ENCODE data around the gene MOG.
A peak's percentile ranks its signal among the peaks of the same experiment; 100 is the strongest.
"Not testable (repeated sequence)": the region's sequence is repeated elsewhere in the genome, so short reads cannot be mapped to it uniquely, and the experiment has no call there.

Gene MOG

DNA sequence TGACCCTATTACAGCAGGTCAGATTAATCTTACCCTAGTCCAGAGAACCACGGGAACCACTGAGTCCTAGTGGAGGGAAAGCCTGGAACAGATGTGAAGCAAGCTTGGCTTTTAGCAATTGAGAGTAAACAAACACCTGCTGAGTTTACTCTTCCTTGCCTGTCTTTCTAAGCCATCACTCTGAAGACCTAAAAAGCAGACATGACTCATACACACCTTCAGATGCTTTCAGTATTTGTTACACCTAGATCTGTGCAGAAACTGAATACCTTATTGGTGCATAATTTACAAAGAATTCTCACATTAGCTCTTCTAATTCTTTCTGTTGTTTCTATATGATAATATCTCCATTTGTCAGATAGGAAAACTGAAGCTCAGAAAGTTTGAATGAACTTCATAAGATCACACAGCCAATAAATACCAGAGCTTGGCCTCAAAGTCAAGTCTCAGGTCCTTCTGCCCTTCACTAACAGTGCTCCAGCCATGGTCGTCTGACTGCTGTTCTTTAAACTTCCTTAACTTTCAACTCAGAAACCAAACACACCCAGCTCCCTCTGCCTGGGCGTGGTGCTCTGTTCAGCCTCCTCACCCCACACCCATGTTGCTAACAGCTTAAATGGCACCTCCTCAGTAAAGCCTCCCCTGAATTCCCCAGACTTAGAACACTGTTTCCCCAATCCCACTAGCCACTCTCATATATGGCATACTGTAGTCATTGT, 15.3 kb upstream of the MOG start:
- no peak for DNase-seq (ENCODE audit: low spot score)

GRCh38 chr6:29647927-29648642, 8.8 kb upstream of the MOG start:
- peak; percentile 56 for DNase-seq (ENCODE audit: low spot score)

GRCh38 chr6:29649701-29650673, 6.9 kb upstream of the MOG start:
- peak; percentile 99 for DNase-seq (ENCODE audit: low spot score)

DNA sequence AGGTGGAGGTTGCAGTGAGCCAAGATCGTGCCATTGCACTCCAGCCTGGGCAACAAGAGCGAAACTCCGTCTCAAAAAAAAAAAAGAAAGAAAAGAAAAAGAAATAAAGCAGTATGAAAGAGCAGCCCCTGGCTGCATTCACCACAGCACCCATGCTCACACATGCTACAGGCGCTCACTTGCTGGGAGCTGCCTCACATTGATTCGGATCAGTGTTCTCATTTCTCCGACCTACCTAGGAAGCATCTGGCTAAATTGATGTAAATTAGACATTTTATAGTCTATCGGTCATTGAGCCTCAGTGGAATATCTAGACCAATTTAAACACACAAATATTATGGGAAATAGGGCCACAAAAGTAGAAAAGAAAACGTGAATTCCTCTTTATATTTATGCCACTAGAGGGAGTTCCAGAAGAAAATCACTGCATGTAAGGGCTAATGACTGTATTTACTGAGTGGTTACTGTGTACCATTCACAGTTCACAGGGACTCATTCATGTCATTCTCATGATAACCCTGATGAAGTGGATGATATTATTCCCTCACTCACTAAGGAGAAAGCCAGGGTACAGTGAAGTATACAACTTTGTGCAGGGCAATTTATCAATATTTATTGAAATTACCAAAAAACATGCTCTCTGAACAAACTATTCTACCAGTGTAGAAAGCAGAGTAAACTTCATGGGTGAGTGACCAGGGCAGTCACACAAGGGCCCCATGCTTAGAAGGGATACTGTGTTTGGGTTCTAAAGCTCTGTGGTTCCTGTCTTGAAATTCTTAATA, 5.3 kb upstream of the MOG start:
- DNase-seq (ENCODE audit: low spot score) = peak; percentile 64

DNA sequence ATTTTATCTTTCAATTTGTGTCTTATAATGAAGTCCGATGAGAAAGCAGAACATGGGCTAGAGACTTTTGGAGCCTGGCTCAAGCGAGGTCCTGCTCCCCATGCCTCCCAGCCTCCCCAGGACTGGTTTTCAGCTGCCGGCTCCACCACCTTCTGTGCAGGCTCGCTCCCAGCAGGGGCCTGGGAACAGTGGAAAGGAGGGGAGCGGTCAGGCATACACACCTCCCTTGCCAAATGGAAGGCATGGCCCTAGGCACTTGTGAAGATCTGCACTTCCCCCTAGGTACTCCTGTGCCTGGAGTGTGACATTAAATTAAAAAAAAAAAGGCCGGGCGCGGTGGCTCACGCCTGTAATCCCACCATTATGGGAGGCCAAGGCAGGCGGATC, 4.7 kb upstream of the MOG start:
- DNase-seq (ENCODE audit: low spot score) = no peak

GRCh38 chr6:29653452-29654038, 3.3 kb upstream of the MOG start:
- peak; percentile 92 for DNase-seq (ENCODE audit: low spot score)

- peak; percentile 54 for DNase-seq (ENCODE audit: low spot score)
These were observed 1.2 kb upstream of the MOG start for GRCh38 chr6:29655658-29656057.

GRCh38 chr6:29656157-29656556, 735 bp upstream of the MOG start:
- DNase-seq (ENCODE audit: low spot score) = peak; percentile 76

- no peak for DNase-seq (ENCODE audit: low spot score)
These were observed 4.2 kb downstream of the MOG start for GRCh38 chr6:29661071-29661470.

DNA sequence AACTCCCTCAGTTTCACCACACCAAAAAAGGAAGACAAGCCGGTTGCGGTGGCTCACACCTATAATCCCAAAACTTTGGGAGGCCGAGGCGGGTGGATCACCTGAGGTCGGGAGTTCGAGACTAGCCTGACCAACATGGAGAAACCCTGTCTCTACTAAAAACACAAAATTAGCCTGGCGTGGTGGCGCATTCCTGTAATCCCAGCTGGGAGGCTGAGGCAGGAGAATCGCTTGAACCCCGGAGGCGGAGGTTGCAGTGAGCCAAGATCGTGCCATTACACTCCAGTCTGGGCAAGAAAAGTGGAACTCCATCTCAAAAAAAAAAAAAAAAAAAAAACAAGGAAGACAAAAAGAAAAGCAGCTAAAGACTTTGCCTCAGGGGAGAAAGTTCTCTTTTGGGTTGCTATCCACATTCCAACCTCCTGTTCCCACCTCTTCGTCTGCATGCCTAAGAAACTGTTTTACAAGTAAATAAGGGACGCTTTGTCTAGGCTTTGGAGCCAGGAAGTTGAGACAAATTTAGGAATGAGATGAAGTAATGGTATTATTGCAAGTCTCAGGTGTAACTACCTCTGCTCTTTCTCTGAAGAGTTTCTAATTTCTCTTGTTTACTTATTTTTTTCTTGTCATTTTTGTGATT, 4.7 kb downstream of the MOG start:
- DNase-seq (ENCODE audit: low spot score) = not testable (repeated sequence)

- DNase-seq (ENCODE audit: low spot score) = no peak
These were observed 6.6 kb downstream of the MOG start for GRCh38 chr6:29663300-29664042.

DNA sequence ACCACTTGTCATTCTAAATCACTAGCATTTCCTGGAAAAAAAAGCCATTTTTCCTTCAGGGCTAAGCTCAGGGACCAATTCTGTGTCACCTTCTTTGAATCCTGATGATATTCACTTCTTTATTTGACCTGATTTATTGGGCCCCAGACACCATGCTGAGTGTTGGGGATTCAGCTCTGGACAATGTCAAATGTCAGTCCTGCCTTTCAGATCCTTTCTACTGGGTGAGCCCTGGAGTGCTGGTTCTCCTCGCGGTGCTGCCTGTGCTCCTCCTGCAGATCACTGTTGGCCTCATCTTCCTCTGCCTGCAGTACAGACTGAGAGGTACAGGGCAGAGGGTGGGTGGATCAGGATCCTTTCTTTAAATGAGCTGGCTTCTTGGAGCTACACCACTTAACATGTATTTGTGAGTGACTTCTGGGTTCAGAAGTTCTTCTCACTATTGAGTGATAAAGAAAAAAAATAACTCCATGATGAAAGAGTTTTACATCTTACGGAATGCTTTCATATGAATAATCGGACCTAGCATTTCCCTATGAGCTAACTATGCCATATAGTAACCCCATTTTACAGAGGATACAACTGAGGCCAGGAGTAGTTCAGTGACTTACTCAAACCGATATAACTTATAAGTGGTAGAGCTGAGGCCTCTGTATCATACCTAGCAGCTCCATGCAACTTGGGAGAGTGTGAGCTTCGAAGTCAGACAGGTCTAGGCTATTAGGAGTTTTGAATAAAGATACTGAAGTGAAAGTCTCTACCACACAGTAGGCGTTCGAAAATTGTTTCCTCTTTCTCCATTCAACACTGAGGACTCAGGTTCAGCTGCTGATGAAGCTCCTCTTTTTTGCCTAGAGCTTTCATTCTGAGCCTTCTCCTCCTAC, 9.3 kb downstream of the MOG start:
- no peak for DNase-seq (ENCODE audit: low spot score)

GRCh38 chr6:29666826-29667130, 9.9 kb downstream of the MOG start:
- DNase-seq (ENCODE audit: low spot score) = no peak

GRCh38 chr6:29667158-29667557, 10.3 kb downstream of the MOG start:
- DNase-seq (ENCODE audit: low spot score) = no peak

DNA sequence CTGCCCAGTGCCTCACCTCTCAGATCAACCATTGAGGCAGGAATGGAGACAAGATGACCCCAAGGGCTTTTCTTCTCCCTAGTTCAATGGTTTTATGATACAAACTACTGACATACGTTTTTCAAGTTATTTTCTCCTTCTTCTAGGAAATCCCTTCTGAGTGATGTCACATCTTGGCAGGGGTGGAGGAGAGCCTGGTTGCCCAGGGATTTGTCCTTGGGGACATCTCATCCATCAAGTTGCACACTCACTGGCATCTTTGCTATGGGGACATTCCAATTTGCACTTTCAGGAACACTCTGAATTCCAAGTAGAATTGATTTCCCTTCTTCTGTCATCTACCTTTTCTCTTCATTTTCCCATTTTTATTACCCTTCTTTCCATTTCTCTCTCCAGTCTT, 14.1 kb downstream of the MOG start:
- no peak for DNase-seq (ENCODE audit: low spot score)

DNA sequence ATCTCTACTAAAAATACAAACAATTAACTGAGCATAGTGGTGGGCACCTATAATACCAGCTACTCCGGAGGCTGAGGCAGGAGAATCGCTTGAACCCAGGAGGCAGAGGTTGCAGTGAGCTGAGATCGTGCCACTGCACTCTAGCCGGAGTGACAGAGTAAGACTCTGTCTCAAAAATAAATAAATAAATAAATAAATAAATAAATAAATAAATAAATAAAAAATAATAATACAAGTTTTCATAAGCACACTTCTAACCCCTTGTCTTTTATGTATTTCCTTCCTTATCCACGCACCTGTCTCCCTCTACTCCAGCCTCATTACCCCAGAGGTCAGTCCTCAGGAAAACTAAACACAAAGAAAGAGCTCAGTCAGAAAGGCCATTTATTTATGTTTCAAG, 15.2 kb downstream of the MOG start:
- not testable (repeated sequence) for DNase-seq (ENCODE audit: low spot score)

DNA sequence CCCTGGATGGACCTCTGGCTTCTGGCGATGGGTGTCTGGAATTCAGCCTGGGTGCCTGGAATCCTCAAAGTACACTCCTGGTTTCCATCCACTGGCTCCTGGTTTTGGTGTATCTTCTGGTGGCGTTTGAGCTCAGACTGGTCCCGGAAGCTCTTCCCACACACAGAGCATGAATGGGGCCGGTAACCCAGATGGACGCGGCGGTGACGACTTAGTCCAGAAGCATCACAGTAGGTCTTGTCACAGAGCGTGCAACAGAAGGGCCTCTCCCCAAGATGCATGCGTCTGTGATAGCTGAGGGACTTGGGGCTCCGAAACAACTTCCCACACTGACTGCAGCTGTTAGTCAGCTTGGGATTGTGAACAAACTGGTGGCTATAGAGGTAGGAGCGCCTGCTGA, 16.3 kb downstream of the MOG start:
- no peak for DNase-seq (ENCODE audit: low spot score)

GRCh38 chr6:29674008-29674407, 17.1 kb downstream of the MOG start:
- DNase-seq (ENCODE audit: low spot score) = no peak

GRCh38 chr6:29675561-29675960, 18.7 kb downstream of the MOG start:
- DNase-seq (ENCODE audit: low spot score) = no peak

All from globus pallidus (tissue), 1 donor.